HEK293 (cell line): Measurements from ENCODE around the gene C8G.

ENCODE experiments used
- CTCF ChIA-PET: fragments of 350-600 bp; formaldehyde crosslinking; extraction: SDS; loops from one replicate; lab custom pipeline; 2021; ENCODE audit warnings: antibody characterized with exemption; lab: Yijun Ruan, JAX
- POLR2A ChIA-PET: fragments of 300-600 bp; formaldehyde crosslinking; extraction: SDS; loops from one replicate; lab custom pipeline; 2020; ENCODE audit warnings: antibody characterized with exemption, inconsistent platforms; lab: Yijun Ruan, JAX
- H3K27ac ChIP-seq: fragments of 200-500 bp; sonication (Bioruptor generic); 2 replicates; pipeline ENCODE4 v1.5.1; 2014; ENCODE audit warnings: low read depth, low read length, control low read depth, inconsistent platforms; ENCODE audit errors: extremely low read depth
- H3K36me3 ChIP-seq, 2 experiments: fragments of 200-500 bp in 1 of 2; sonication (Bioruptor generic) in 1 of 2; 1 replicate in 1 of 2; 2 replicates in 1 of 2; pipeline ENCODE4 v1.5.1; 2014 to 2017; ENCODE audit warnings: inconsistent platforms in 2 of 2, low read length in 2 of 2; ENCODE audit not compliant: control insufficient read depth in 2 of 2, insufficient read depth in 1 of 2
- H3K4me1 ChIP-seq: fragments of 200-500 bp; sonication (Bioruptor generic); 2 replicates; pipeline ENCODE4 v1.5.1; 2014; ENCODE audit warnings: mild to moderate bottlenecking, low read length, inconsistent platforms; ENCODE audit not compliant: control insufficient read depth, insufficient read depth
- H3K4me3 ChIP-seq: 2 replicates; pipeline ENCODE4 v1.5.1; 2011; ENCODE audit warnings: low read depth, mild to moderate bottlenecking, control low read depth, low read length, moderate library complexity
- H3K9me3 ChIP-seq: fragments of 200-500 bp; sonication (Bioruptor generic); 2 replicates; pipeline ENCODE4 v1.5.1; 2014; ENCODE audit warnings: low read depth, low read length, inconsistent platforms; ENCODE audit not compliant: control insufficient read depth, insufficient read depth
- CTCF ChIP-seq: fragments of 450-650 bp; formaldehyde crosslinking; IDR thresholded peaks from 2 replicates; pipeline ENCODE4 v1.5.1; 2016; ENCODE audit warnings: missing biosample characterization, missing genetic modification characterization
- EGR2 ChIP-seq: fragments of 450-650 bp; formaldehyde crosslinking; IDR thresholded peaks from 2 replicates; pipeline ENCODE4 v1.5.1; 2016; ENCODE audit warnings: low read depth, missing biosample characterization, missing genetic modification characterization
- KLF16 ChIP-seq: fragments of 450-650 bp; formaldehyde crosslinking; IDR thresholded peaks from 2 replicates; pipeline ENCODE4 v1.5.1; 2017; ENCODE audit warnings: missing biosample characterization, missing genetic modification characterization
- SP3 ChIP-seq: fragments of 450-650 bp; formaldehyde crosslinking; IDR thresholded peaks from 2 replicates; pipeline ENCODE4 v1.5.1; 2016; ENCODE audit warnings: missing biosample characterization, missing genetic modification characterization
- TRIM28 ChIP-seq: IDR thresholded peaks from 2 replicates; pipeline ENCODE4 v1.6.1; 2011; ENCODE audit warnings: low read length, control low read depth, borderline replicate concordance
- ZBTB20 ChIP-seq: fragments of 450-650 bp; formaldehyde crosslinking; IDR thresholded peaks from 2 replicates; pipeline ENCODE4 v1.5.1; 2016; ENCODE audit warnings: missing biosample characterization, missing genetic modification characterization
- ZFP69B ChIP-seq: fragments of 450-650 bp; formaldehyde crosslinking; IDR thresholded peaks from 2 replicates; pipeline ENCODE4 v1.5.1; 2016; ENCODE audit warnings: missing biosample characterization, missing genetic modification characterization
- ZNF10 ChIP-seq: fragments of 450-650 bp; formaldehyde crosslinking; IDR thresholded peaks from 2 replicates; pipeline ENCODE4 v1.5.1; 2017; ENCODE audit warnings: missing biosample characterization, missing genetic modification characterization
- ZNF138 ChIP-seq: fragments of 450-650 bp; formaldehyde crosslinking; IDR thresholded peaks from 2 replicates; pipeline ENCODE4 v1.5.1; 2016; ENCODE audit warnings: missing biosample characterization, missing genetic modification characterization, borderline replicate concordance
- ZNF148 ChIP-seq: fragments of 450-650 bp; formaldehyde crosslinking; IDR thresholded peaks from 2 replicates; pipeline ENCODE4 v1.5.0; 2017; ENCODE audit warnings: missing biosample characterization, missing genetic modification characterization, borderline replicate concordance
- ZNF175 ChIP-seq: fragments of 450-650 bp; formaldehyde crosslinking; IDR thresholded peaks from 2 replicates; pipeline ENCODE4 v1.5.1; 2016; ENCODE audit warnings: missing biosample characterization, missing genetic modification characterization
- ZNF214 ChIP-seq: fragments of 450-650 bp; formaldehyde crosslinking; IDR thresholded peaks from 2 replicates; pipeline ENCODE4 v1.5.1; 2017; ENCODE audit warnings: missing biosample characterization, mild to moderate bottlenecking, missing genetic modification characterization, borderline replicate concordance
- ZNF366 ChIP-seq: fragments of 450-650 bp; formaldehyde crosslinking; conservative IDR thresholded peaks from 2 replicates; pipeline ENCODE4 v1.5.1; 2016; ENCODE audit warnings: missing biosample characterization, missing genetic modification characterization
- ZNF433 ChIP-seq: fragments of 450-650 bp; formaldehyde crosslinking; IDR thresholded peaks from 2 replicates; pipeline ENCODE4 v1.5.1; 2016; ENCODE audit warnings: missing biosample characterization, missing genetic modification characterization, low read depth
- ZNF501 ChIP-seq: fragments of 450-650 bp; formaldehyde crosslinking; IDR thresholded peaks from 2 replicates; pipeline ENCODE4 v1.5.1; 2016; ENCODE audit warnings: missing biosample characterization, missing genetic modification characterization
- ZNF521 ChIP-seq: fragments of 450-650 bp; formaldehyde crosslinking; IDR thresholded peaks from 2 replicates; pipeline ENCODE4 v1.5.1; 2017; ENCODE audit warnings: missing biosample characterization, mild to moderate bottlenecking, missing genetic modification characterization
- ZNF558 ChIP-seq: fragments of 450-650 bp; formaldehyde crosslinking; IDR thresholded peaks from 2 replicates; pipeline ENCODE4 v1.5.1; 2016; ENCODE audit warnings: missing biosample characterization, missing genetic modification characterization
- ZNF571 ChIP-seq: fragments of 450-650 bp; formaldehyde crosslinking; IDR thresholded peaks from 2 replicates; pipeline ENCODE4 v1.5.0; 2017; ENCODE audit warnings: missing biosample characterization, missing genetic modification characterization
- ZNF624 ChIP-seq: fragments of 450-650 bp; formaldehyde crosslinking; IDR thresholded peaks from 2 replicates; pipeline ENCODE4 v1.5.1; 2017; ENCODE audit warnings: missing biosample characterization, missing genetic modification characterization
- ZSCAN5A ChIP-seq: fragments of 450-650 bp; formaldehyde crosslinking; IDR thresholded peaks from 2 replicates; pipeline ENCODE4 v1.5.1; 2016; ENCODE audit warnings: missing biosample characterization, missing genetic modification characterization
- TF ChIP-seq, protein P1 (sequence below): fragments of 450-650 bp; formaldehyde crosslinking; IDR thresholded peaks from 2 replicates; pipeline ENCODE4 v1.5.1; 2016; ENCODE audit warnings: missing biosample characterization, missing genetic modification characterization
- TF ChIP-seq, protein P2 (sequence below): fragments of 450-650 bp; formaldehyde crosslinking; IDR thresholded peaks from 2 replicates; pipeline ENCODE4 v1.5.1; 2016; ENCODE audit warnings: missing biosample characterization, missing genetic modification characterization

Gene C8G

GRCh38 chr9:136983656-136984314 lies 38.7 kb downstream of the C8G start (continued):
- TF ChIP-seq CTCF (tag by site-specific recombination) (no peak), ZNF366 (tag by site-specific recombination) (no peak), ZNF214 (tag by site-specific recombination) (no peak), ZNF148 (tag by site-specific recombination) (peak; percentile 74; the same call in 1 of the 2 replicates), ZNF571 (tag by site-specific recombination) (no peak), ZBTB20 (tag by site-specific recombination) (no peak), ZNF521 (tag by site-specific recombination) (0 out of 2 replicates have a peak, but pooled peaks have one; percentile 35)

DNA sequence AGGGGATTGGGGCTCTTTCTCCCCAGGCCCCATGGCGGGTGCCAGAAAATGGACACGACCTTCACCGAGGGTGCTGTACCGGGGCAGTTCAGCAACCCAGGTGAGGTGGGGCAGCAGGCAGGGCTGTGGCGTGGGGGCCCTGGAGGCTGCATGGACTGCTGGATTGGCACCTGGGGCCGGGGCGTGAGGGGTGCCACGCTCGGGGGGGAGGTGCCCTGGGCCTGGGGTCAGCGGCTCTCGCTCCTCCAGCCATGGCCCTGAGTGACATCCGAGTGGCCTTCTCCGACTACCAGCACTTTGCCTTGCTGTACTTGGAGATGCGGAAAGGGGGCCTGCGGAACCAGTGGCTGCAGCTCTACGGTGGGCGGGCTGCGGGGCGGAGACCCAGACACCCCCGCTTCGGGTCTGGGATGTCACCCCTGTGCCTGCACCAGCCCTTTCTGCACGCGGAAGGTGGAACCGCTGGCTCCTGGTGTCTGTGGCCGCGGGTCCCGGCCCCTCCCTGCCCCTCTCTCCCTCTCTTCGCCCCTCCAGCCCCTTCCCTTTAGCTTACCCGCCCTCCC lies 39.5 kb downstream of the C8G start:
- TF ChIP-seq ZNF558 (tag by site-specific recombination) (no peak), ZNF138 (tag by site-specific recombination) (no peak), ZSCAN5A (tag by site-specific recombination) (no peak), ZNF433 (no peak), SP3 (no peak), ZBTB20 (tag by site-specific recombination) (no peak), KLF16 (tag by site-specific recombination) (no peak), ZNF175 (tag by site-specific recombination) (no peak), ZNF501 (no peak), ZNF10 (tag by site-specific recombination) (no peak), ZNF624 (tag by site-specific recombination) (no peak), TRIM28 (no peak), ZFP69B (no peak), EGR2 (tag by site-specific recombination) (no peak)
- TF ChIP-seq, protein P1, sequence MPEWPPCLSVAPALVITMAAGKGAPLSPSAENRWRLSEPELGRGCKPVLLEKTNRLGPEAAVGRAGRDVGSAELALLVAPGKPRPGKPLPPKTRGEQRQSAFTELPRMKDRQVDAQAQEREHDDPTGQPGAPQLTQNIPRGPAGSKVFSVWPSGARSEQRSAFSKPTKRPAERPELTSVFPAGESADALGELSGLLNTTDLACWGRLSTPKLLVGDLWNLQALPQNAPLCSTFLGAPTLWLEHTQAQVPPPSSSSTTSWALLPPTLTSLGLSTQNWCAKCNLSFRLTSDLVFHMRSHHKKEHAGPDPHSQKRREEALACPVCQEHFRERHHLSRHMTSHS (tag by site-specific recombination) = no peak
- TF ChIP-seq, protein P2, sequence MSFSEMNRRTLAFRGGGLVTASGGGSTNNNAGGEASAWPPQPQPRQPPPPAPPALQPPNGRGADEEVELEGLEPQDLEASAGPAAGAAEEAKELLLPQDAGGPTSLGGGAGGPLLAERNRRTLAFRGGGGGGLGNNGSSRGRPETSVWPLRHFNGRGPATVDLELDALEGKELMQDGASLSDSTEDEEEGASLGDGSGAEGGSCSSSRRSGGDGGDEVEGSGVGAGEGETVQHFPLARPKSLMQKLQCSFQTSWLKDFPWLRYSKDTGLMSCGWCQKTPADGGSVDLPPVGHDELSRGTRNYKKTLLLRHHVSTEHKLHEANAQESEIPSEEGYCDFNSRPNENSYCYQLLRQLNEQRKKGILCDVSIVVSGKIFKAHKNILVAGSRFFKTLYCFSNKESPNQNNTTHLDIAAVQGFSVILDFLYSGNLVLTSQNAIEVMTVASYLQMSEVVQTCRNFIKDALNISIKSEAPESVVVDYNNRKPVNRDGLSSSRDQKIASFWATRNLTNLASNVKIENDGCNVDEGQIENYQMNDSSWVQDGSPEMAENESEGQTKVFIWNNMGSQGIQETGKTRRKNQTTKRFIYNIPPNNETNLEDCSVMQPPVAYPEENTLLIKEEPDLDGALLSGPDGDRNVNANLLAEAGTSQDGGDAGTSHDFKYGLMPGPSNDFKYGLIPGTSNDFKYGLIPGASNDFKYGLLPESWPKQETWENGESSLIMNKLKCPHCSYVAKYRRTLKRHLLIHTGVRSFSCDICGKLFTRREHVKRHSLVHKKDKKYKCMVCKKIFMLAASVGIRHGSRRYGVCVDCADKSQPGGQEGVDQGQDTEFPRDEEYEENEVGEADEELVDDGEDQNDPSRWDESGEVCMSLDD (tag by site-specific recombination) = no peak
- Histone ChIP-seq H3K27ac (no peak overlapping the region), H3K9me3 (no peaks in the 10 kb centered on the region), H3K4me1 (no peaks in the 10 kb centered on the region), H3K36me3 (no peaks in the 10 kb centered on the region), H3K4me3 (no peak overlapping the region)
- CTCF ChIA-PET = no interaction called here
- POLR2A ChIA-PET = no interaction called here
